ENCODE measurements around the gene HTR3C. TPM values are rescaled to one million over a fixed set of nuclear protein-coding genes. Genes with fewer than 3 reads are reported as not detected.

Gene HTR3C, protein sequence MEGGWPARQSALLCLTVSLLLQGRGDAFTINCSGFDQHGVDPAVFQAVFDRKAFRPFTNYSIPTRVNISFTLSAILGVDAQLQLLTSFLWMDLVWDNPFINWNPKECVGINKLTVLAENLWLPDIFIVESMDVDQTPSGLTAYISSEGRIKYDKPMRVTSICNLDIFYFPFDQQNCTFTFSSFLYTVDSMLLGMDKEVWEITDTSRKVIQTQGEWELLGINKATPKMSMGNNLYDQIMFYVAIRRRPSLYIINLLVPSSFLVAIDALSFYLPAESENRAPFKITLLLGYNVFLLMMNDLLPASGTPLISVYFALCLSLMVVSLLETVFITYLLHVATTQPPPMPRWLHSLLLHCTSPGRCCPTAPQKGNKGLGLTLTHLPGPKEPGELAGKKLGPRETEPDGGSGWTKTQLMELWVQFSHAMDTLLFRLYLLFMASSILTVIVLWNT
- polyA plus RNA-seq: not detected in 2 replicates
- not detected in 2 replicates for polyA minus RNA-seq

DNA sequence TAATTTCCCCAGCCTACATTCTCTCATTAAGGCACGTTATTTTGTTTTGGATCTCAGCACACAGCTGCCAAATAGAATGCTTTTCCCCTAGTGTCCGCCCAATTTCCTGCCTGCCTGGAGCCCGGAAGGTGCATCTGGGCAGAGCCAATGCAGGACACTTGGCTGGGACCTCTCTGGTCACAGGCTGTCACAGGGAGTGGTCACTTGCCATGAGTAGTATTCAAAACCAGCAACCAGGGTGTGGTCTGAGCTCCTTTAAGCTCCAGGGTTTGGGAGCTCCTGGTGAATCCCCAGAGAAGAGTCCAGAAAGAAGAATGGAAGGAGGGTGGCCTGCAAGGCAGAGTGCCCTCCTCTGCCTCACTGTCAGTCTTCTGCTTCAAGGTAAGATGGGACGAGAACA is at the start of gene HTR3C:
Gene HTR3C, plus strand, starts transcription at position 281 of the 400 bp plus-strand sequence. Its CDS starts 34 bp downstream, at position 315.
- no peaks in the 10 kb centered on the region for H3K79me2 ChIP-seq (replicated peaks; ENCODE audit: insufficient read depth, low read length)
- no peak within 1 kb of the TSS for H3K4me3 ChIP-seq (ENCODE audit: low read length)
- no peak within 1 kb of the TSS for H3K9ac ChIP-seq (ENCODE audit: low read length)
- TF ChIP-seq, protein P1, sequence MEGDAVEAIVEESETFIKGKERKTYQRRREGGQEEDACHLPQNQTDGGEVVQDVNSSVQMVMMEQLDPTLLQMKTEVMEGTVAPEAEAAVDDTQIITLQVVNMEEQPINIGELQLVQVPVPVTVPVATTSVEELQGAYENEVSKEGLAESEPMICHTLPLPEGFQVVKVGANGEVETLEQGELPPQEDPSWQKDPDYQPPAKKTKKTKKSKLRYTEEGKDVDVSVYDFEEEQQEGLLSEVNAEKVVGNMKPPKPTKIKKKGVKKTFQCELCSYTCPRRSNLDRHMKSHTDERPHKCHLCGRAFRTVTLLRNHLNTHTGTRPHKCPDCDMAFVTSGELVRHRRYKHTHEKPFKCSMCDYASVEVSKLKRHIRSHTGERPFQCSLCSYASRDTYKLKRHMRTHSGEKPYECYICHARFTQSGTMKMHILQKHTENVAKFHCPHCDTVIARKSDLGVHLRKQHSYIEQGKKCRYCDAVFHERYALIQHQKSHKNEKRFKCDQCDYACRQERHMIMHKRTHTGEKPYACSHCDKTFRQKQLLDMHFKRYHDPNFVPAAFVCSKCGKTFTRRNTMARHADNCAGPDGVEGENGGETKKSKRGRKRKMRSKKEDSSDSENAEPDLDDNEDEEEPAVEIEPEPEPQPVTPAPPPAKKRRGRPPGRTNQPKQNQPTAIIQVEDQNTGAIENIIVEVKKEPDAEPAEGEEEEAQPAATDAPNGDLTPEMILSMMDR (IDR thresholded peaks at IDR 0.05; ENCODE audit: poor library complexity, severe bottlenecking): no peak
- no peak for TF ChIP-seq EP300 (conservative IDR thresholded peaks at IDR 0.05; ENCODE audit: poor library complexity, severe bottlenecking)
- H3K36me3 ChIP-seq (ENCODE audit: insufficient read depth, low read length): no peaks in the 10 kb centered on the region
- no peaks in the 10 kb centered on the region for H3F3A ChIP-seq (ENCODE audit: insufficient read depth, low read length, poor library complexity, severe bottlenecking)
- no peaks in the 10 kb centered on the region for H3K9me2 ChIP-seq (ENCODE audit: insufficient read depth, low read length)
- H3K27ac ChIP-seq (ENCODE audit: low read length): no peak within 1 kb of the TSS
- H3K27me3 ChIP-seq (ENCODE audit: insufficient read depth, low read depth, low read length): no peaks in the 10 kb centered on the region
- no peaks in the 10 kb centered on the region for H4K20me1 ChIP-seq (ENCODE audit: insufficient read depth)
- no peaks in the 10 kb centered on the region for H3K9me3 ChIP-seq (ENCODE audit: low read length)
- H3K4me2 ChIP-seq (ENCODE audit: low read length): no peak within 1 kb of the TSS
- no peak within 1 kb of the TSS for H2AFZ ChIP-seq (ENCODE audit: low read depth, low read length)

DNA sequence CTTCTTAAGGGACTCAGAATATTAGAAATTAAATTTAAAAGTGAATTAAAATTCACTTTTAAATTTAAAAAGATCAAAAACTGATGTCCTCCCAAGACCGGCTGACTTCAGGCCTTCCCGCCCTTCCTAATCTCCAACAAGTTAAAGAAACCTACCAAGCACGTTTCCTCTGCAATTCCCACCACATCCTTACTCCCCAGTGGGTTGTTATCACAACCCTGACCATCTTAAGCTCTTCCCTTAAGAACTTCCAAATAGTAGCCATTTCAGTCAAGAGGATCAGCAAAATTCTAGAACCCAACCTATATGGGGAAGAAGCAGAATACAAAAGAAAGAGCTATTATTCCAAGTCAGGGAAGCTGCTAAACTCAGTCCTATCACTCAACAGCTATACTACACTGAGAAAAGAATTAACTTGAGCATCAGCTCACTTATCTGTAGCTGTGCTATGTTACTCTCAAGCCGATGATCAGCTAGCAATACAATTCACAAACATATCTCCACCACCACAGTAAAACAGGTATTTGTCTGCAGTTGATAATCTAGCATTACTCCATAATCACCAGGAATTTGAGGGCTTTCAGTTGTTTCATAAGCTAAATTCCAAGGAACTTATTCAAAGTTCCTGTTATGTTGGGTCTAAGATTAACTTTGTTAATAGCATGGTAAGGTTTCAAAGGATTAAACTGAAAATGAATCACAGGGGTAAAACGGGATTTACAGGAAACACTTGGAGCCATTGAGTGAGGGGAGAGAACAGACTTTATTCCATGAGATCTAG is 49.5 kb upstream of the HTR3C start:
- Histone ChIP-seq H3K27ac (ENCODE audit: low read length) (no peak overlapping the region), H3K4me3 (ENCODE audit: low read length) (no peak overlapping the region), H3K36me3 (ENCODE audit: insufficient read depth, low read length) (no peaks in the 10 kb centered on the region), H3K4me2 (ENCODE audit: low read length) (no peak overlapping the region), H3F3A (ENCODE audit: insufficient read depth, low read length, poor library complexity, severe bottlenecking) (no peaks in the 10 kb centered on the region), H4K20me1 (ENCODE audit: insufficient read depth) (no peaks in the 10 kb centered on the region), H3K79me2 (replicated peaks; ENCODE audit: insufficient read depth, low read length) (peaks cover 7% of the 10 kb centered on the region), H2AFZ (ENCODE audit: low read depth, low read length) (no peak overlapping the region), H3K27me3 (ENCODE audit: insufficient read depth, low read depth, low read length) (no peaks in the 10 kb centered on the region), H3K9me3 (ENCODE audit: low read length) (no peaks in the 10 kb centered on the region), H3K9me2 (ENCODE audit: insufficient read depth, low read length) (no peaks in the 10 kb centered on the region), H3K9ac (ENCODE audit: low read length) (no peak overlapping the region)
- TF ChIP-seq EZH2 (IDR thresholded peaks at IDR 0.05; ENCODE audit: borderline replicate concordance, insufficient read depth, low read length, poor library complexity, severe bottlenecking) (no peak), EP300 (conservative IDR thresholded peaks at IDR 0.05; ENCODE audit: poor library complexity, severe bottlenecking) (no peak), RAD21 (conservative IDR thresholded peaks at IDR 0.05) (no peak), TAF1 (IDR thresholded peaks at IDR 0.05; ENCODE audit: low read depth) (no peak), SMC3 (conservative IDR thresholded peaks at IDR 0.05; ENCODE audit: poor library complexity) (no peak), MXI1 (conservative IDR thresholded peaks at IDR 0.05; ENCODE audit: poor library complexity, severe bottlenecking) (no peak), POLR2AphosphoS5 (IDR thresholded peaks at IDR 0.05) (no peak)
- TF ChIP-seq, protein P1 (IDR thresholded peaks at IDR 0.05; ENCODE audit: poor library complexity, severe bottlenecking): no peak
- TF ChIP-seq, protein P2, sequence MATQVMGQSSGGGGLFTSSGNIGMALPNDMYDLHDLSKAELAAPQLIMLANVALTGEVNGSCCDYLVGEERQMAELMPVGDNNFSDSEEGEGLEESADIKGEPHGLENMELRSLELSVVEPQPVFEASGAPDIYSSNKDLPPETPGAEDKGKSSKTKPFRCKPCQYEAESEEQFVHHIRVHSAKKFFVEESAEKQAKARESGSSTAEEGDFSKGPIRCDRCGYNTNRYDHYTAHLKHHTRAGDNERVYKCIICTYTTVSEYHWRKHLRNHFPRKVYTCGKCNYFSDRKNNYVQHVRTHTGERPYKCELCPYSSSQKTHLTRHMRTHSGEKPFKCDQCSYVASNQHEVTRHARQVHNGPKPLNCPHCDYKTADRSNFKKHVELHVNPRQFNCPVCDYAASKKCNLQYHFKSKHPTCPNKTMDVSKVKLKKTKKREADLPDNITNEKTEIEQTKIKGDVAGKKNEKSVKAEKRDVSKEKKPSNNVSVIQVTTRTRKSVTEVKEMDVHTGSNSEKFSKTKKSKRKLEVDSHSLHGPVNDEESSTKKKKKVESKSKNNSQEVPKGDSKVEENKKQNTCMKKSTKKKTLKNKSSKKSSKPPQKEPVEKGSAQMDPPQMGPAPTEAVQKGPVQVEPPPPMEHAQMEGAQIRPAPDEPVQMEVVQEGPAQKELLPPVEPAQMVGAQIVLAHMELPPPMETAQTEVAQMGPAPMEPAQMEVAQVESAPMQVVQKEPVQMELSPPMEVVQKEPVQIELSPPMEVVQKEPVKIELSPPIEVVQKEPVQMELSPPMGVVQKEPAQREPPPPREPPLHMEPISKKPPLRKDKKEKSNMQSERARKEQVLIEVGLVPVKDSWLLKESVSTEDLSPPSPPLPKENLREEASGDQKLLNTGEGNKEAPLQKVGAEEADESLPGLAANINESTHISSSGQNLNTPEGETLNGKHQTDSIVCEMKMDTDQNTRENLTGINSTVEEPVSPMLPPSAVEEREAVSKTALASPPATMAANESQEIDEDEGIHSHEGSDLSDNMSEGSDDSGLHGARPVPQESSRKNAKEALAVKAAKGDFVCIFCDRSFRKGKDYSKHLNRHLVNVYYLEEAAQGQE (IDR thresholded peaks at IDR 0.05; ENCODE audit: borderline replicate concordance): no peak

All from neural cell (in vitro differentiated cells).